Fibroblast of the aortic adventitia (primary cell): Measurements from ENCODE around the gene MYO1H. TPM values are rescaled to one million over a fixed set of nuclear protein-coding genes. Genes with fewer than 3 reads are reported as not detected.

Source experiments
- DNase-seq: peaks from one replicate; pipeline ENCODE4 v3.0.0-alpha.2; 2010; ENCODE audit warnings: low read depth
- H3K4me3 ChIP-seq: 2 replicates; pipeline ENCODE4 v1.5.1; 2011; ENCODE audit warnings: low read depth, mild to moderate bottlenecking, control low read depth, low read length, moderate library complexity
- CTCF ChIP-seq: IDR thresholded peaks from 2 replicates; pipeline ENCODE4 v1.5.1; 2011; ENCODE audit warnings: mild to moderate bottlenecking, low read length, control low read depth, inconsistent platforms; ENCODE audit not compliant: insufficient read depth
- total RNA-seq: library from RNA; depleted of rRNA; stranded (reverse); fragments of >200 nt; gene quantifications from 2 replicates; pipeline ENCODE4 v1.2.3, GENCODE V29; 2012; ENCODE audit warnings: low replicate concordance

Gene MYO1H
- total RNA-seq, 1 donor, result not detected

- DNase-seq, result no peak
- no peak for TF ChIP-seq CTCF
- no peak overlapping the region for H3K4me3 ChIP-seq
These were observed 18.7 kb upstream of the MYO1H start for GRCh38 chr12:109329003-109329402.

- DNase-seq, result no peak
- no peak for TF ChIP-seq CTCF
- no peak overlapping the region for H3K4me3 ChIP-seq
These were observed 18.0 kb upstream of the MYO1H start for GRCh38 chr12:109329686-109330085.

GRCh38 chr12:109330282-109331230, 17.1 kb upstream of the MYO1H start:
- no peak for DNase-seq
- no peak for TF ChIP-seq CTCF
- no peak overlapping the region for H3K4me3 ChIP-seq

GRCh38 chr12:109331301-109331952, 16.3 kb upstream of the MYO1H start:
- no peak for TF ChIP-seq CTCF
- peak; percentile 4 for DNase-seq

GRCh38 chr12:109334887-109335286, 12.8 kb upstream of the MYO1H start:
- no peak overlapping the region for H3K4me3 ChIP-seq
- TF ChIP-seq CTCF, result no peak
- no peak for DNase-seq

More at GRCh38 chr12:109331301-109331952, 16.3 kb upstream of the MYO1H start:
- no peak overlapping the region for H3K4me3 ChIP-seq

- H3K4me3 ChIP-seq, result no peak overlapping the region
- no peak for DNase-seq
- TF ChIP-seq CTCF, result no peak
These were observed 11.1 kb upstream of the MYO1H start for GRCh38 chr12:109336593-109336992.
